Measurements from ENCODE around the gene CTXND2.

The CTXND2 gene

DNA sequence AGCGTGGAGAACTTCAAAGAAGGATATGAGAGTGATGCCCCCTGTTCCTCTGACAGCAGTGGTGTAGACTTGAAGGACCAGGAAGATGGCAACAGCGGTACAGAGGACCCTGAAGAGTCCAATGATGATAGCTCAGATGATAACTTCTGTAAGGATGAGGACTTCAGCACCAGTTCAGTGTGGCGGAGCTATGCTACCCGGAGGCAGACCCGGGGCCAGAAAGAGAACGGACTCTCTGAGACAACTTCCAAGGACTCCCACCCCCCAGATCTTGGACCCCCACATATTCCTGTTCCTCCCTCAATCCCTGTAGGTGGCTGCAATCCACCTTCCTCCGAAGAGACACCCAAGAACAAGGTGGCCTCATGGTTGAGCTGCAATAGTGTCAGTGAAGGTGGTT is 73.7 kb downstream of the CTXND2 start:
- DNase-seq (ENCODE audit: low read depth in 3 of 3, low spot score in 1 of 3) = no peak

DNA sequence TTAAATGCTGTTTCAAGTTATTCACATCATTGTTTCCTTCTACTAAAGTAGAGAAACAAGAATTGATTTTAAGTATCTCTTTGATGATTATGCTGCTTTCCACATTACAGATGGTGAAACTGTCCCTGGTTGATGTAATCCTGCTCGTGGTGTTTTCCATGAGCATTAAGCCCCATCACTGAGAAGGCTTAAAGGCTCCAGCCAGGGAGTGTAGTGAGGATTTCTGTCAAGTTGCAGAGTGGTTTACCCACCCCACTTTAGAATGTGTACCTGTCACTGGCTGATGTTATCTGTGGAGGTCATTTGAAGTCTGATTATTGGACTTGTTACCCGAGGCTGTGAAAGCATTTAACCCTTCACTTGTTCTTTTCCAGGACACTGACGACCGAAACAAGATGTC is 74.8 kb downstream of the CTXND2 start:
- no peak for DNase-seq (ENCODE audit: low read depth in 3 of 3, low spot score in 1 of 3)

All from stimulated activated CD4-positive, alpha-beta T cell treated with anti-CD3 and anti-CD28 coated beads, TNF-alpha, amount 100 ng/mL, for 1 hour (primary cell).